ENCODE measurements around the gene POLD3.

POLD3 gene

DNA sequence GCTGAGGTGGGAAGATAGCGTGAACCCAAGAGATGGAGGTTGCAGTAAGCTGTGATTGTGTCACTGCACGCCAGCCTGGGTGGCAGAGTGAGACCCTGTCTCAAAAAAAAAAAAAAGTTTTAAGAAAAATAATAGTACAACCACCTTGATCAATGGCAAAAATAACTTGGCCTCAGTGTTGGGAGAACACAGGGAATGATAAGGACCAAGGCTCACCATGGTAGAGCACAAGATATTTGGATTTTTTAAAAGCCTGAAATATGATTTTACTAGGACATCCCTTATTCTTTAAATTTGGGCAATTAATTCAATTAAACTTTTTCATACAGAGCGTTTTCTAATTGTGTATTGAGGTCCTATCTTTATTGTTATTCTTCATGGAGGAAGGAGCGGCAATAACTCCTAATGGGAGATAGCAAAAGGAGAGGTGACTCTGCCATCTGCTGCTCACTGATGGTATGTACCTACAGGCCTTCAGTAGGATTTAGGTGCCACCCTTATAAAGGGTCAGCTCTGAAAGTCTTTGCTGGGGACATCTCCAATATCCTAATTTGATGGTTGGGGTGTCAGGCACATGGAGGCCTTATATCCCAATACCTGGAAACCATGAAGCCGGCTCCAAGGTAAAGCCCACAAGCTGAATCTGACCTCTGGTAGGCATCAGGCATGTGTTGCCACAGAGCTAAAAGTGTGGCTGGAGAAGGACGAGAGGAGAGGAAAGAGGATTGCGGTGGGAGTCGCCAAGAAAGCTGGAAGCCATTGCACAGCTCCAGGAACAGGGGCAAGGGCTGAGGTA, 21.9 kb upstream of the POLD3 start:
- no peaks in the 10 kb centered on the region for H3K9me3 ChIP-seq (ENCODE audit: insufficient read depth, low read length, severe bottlenecking)
- no peak overlapping the region for H3K27ac ChIP-seq (ENCODE audit: low read length)
- ATAC-seq (ENCODE audit: insufficient read depth, low read depth) = peak; percentile 67; the same call in 1 of the 3 replicates
- peak; percentile 29 for DNase-seq
- H3K4me2 ChIP-seq (ENCODE audit: insufficient read depth, low read length) = no peak overlapping the region
- no peaks in the 10 kb centered on the region for H3K79me2 ChIP-seq (ENCODE audit: insufficient read depth, low read length)
- no peaks in the 10 kb centered on the region for H3K27me3 ChIP-seq (ENCODE audit: insufficient read depth, low read length, poor library complexity)
- no peak overlapping the region for H2AFZ ChIP-seq (ENCODE audit: low read depth, low read length)
- no peak overlapping the region for H3K9ac ChIP-seq (ENCODE audit: low read depth, low read length)
- H3K4me3 ChIP-seq (ENCODE audit: low read depth in 1 of 2, low read length in 2 of 2) = no peak overlapping the region
- H4K20me1 ChIP-seq (ENCODE audit: insufficient read depth, low read length) = no peaks in the 10 kb centered on the region
- TF ChIP-seq EZH2 (IDR thresholded peaks at IDR 0.05; ENCODE audit: borderline replicate concordance, low read depth, low read length, severe bottlenecking) = no peak
- TF ChIP-seq CTCF (IDR thresholded peaks at IDR 0.05; ENCODE audit: borderline replicate concordance, extremely low read depth, low read length, poor library complexity, severe bottlenecking) = peak; percentile 73
- no peaks in the 10 kb centered on the region for H3K4me1 ChIP-seq (ENCODE audit: insufficient read depth, low read length)
- H3K36me3 ChIP-seq (ENCODE audit: insufficient read depth, low read length) = no peaks in the 10 kb centered on the region

DNA sequence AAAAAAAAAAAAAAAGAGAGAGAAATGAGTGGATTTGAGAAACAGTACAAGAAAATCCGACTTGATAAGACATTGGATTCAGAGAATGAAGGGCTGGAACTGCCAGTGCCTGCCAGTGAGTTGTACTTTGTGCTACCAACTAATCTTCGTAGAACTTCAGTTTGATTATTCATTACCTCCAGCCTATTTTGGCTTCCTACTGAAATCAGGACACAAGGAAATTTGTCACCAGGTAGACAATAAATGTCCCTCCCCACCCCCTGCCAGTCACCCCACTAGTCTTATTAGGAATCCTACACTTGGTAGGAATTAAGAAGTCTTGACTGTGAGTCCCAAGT, 21.4 kb upstream of the POLD3 start:
- no peak overlapping the region for H3K4me2 ChIP-seq (ENCODE audit: insufficient read depth, low read length)
- H2AFZ ChIP-seq (ENCODE audit: low read depth, low read length) = no peak overlapping the region
- H4K20me1 ChIP-seq (ENCODE audit: insufficient read depth, low read length) = no peaks in the 10 kb centered on the region
- no peaks in the 10 kb centered on the region for H3K4me1 ChIP-seq (ENCODE audit: insufficient read depth, low read length)
- H3K9me3 ChIP-seq (ENCODE audit: insufficient read depth, low read length, severe bottlenecking) = no peaks in the 10 kb centered on the region
- ATAC-seq (ENCODE audit: insufficient read depth, low read depth) (no peak), DNase-seq (no peak)
- no peak overlapping the region for H3K4me3 ChIP-seq (ENCODE audit: low read depth in 1 of 2, low read length in 2 of 2)
- TF ChIP-seq CTCF (IDR thresholded peaks at IDR 0.05; ENCODE audit: borderline replicate concordance, extremely low read depth, low read length, poor library complexity, severe bottlenecking) (no peak), EZH2 (IDR thresholded peaks at IDR 0.05; ENCODE audit: borderline replicate concordance, low read depth, low read length, severe bottlenecking) (no peak)
- H3K27ac ChIP-seq (ENCODE audit: low read length) = no peak overlapping the region
- no peaks in the 10 kb centered on the region for H3K36me3 ChIP-seq (ENCODE audit: insufficient read depth, low read length)
- no peak overlapping the region for H3K9ac ChIP-seq (ENCODE audit: low read depth, low read length)
- H3K27me3 ChIP-seq (ENCODE audit: insufficient read depth, low read length, poor library complexity) = no peaks in the 10 kb centered on the region
- no peaks in the 10 kb centered on the region for H3K79me2 ChIP-seq (ENCODE audit: insufficient read depth, low read length)

GRCh38 chr11:74572349-74572748, 20.0 kb upstream of the POLD3 start:
- H3K4me1 ChIP-seq (ENCODE audit: insufficient read depth, low read length) = no peaks in the 10 kb centered on the region
- H2AFZ ChIP-seq (ENCODE audit: low read depth, low read length) = no peak overlapping the region
- H3K36me3 ChIP-seq (ENCODE audit: insufficient read depth, low read length) = no peaks in the 10 kb centered on the region
- no peaks in the 10 kb centered on the region for H4K20me1 ChIP-seq (ENCODE audit: insufficient read depth, low read length)
- no peak for TF ChIP-seq EZH2 (IDR thresholded peaks at IDR 0.05; ENCODE audit: borderline replicate concordance, low read depth, low read length, severe bottlenecking)
- TF ChIP-seq CTCF (IDR thresholded peaks at IDR 0.05; ENCODE audit: borderline replicate concordance, extremely low read depth, low read length, poor library complexity, severe bottlenecking) = no peak
- no peaks in the 10 kb centered on the region for H3K9me3 ChIP-seq (ENCODE audit: insufficient read depth, low read length, severe bottlenecking)
- H3K4me3 ChIP-seq (ENCODE audit: low read depth in 1 of 2, low read length in 2 of 2) = no peak overlapping the region
- no peak overlapping the region for H3K4me2 ChIP-seq (ENCODE audit: insufficient read depth, low read length)
- no peaks in the 10 kb centered on the region for H3K79me2 ChIP-seq (ENCODE audit: insufficient read depth, low read length)
- H3K27me3 ChIP-seq (ENCODE audit: insufficient read depth, low read length, poor library complexity) = no peaks in the 10 kb centered on the region
- ATAC-seq (ENCODE audit: insufficient read depth, low read depth) = no peak
- H3K27ac ChIP-seq (ENCODE audit: low read length) = no peak overlapping the region
- H3K9ac ChIP-seq (ENCODE audit: low read depth, low read length) = no peak overlapping the region
- no peak for DNase-seq

Data from DND-41 (cell line).